HG02852 (cell line): Measurements from ENCODE around the gene FAM124A.
"Not testable (repeated sequence)": the region's sequence is repeated elsewhere in the genome, so short reads cannot be mapped to it uniquely, and the experiment has no call there.

Source experiments
- ATAC-seq: cut with Tn5 transposase; IDR thresholded peaks from one replicate; pipeline ENCODE4 v1.9.1; 2021; ENCODE audit warnings: mild to moderate bottlenecking, moderate library complexity; ENCODE audit not compliant: unreplicated experiment

The FAM124A gene

DNA sequence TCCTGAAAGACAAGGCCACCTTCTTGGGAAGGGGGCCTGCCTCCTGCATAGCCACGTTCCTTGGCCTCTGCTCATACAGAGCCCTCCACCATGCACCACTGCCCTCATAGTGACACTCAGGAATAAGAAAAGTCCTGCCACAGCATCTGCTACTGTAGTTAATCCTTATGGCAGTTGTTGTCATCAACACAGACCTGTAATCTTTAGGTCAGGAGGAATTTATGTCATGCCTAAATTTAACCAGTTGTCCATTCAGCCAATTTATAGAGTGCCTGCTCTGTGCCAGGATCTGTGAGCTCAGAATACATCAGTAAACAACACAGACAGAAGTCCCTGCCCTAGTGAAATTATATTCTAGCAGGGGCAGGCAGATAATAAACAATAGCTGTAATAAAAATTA lies 44.4 kb downstream of the FAM124A start:
- no peak for ATAC-seq

DNA sequence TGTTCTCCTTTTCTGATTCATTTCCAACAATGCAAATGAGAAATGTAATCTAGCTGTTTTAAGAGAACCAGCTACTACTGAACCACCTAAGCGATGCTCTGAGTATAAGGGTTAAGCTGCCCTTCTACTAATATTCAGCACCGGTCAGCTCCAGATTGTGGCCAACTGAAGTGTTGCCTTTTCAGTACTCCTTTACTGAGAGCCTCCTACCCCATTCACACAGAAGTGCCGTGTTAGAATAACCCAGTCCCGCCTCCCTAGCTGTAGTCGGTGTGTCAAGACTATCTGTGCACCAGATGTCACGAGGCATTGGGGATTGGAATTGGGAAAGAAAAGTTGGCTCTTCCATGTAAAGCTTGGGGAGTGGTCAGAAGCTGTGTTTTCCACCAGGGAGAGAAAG lies 45.4 kb downstream of the FAM124A start:
- ATAC-seq: no peak

DNA sequence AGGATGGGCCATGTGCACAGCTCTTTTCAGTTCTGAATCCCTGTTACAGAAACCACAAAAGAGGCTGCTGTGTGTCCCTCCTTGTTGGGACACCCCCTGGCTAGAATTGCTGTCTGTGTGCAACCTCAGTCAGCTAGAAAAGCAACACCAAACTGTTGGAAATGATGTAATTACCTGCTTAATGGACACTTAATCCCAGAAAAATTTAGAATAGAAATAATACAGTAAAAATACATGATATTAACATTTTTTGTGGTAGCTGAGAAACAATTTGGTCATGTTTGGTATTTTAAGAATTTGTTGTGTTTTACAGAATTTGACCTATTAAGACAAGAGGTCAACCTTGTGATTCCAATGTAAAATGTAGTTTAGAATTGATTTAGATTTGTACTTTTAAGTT lies 46.8 kb downstream of the FAM124A start:
- ATAC-seq: no peak

DNA sequence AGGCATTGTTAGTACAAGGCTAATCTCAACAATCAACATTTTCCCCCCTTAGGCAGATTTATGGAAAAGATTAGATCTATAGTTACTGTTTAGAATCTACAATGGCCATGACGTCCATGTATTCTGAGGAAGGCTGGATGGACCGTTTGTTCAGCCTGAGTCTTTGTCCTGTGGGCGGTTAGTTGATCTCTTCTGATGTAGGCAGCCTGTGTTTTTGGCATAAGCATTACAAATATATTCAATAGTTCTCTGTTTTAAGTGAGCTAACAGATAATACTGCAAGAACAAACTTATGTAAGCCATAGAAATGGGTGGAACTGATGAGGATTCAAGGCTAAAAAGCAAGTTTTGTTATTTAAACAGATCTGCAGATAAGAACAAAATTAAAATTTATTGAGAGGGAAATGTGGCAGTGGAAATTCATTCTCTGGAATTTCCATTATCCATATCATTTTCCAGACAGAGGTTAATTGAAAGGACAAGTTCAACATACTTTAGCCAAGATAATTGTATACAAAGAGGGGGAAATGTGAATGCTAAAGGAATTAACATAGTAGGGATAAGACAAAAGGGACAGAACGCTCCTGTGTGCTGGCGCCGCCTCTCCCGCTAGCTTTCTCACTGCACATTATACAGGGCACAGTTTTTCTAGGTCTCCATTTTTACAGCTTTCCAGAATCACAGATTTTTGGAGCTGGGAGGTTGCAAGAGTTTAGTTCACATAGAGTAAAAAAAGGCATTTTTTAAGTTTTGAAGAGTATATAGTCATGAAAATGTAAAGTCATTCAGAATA lies 48.6 kb downstream of the FAM124A start:
- no peak for ATAC-seq

DNA sequence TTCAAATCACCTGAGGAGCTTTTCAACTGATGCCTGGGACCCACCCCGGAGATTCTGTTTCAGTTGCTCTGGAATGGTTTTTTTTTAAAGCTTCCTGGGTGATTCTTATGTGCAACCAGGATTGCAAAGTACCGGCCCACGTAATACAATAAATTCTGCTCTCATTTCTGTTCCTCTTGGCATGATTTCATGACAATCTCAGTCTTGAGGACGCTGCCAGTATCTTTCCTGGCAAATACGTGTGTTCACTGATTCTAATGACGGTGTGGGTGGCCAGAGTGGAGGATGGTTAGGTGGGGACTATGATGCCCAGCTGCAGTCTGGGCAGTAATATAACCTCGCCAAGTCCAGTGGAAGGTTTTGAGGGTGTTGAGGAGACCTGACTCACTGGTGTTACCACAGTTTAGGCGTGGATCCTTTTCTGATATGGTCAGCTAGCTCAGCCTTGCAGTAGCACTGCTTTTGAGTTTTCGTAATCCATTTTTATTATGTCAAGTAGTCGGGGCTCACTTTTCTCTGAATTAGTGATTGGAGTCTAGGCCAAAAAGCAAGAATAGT lies 49.4 kb downstream of the FAM124A start:
- no peak for ATAC-seq

DNA sequence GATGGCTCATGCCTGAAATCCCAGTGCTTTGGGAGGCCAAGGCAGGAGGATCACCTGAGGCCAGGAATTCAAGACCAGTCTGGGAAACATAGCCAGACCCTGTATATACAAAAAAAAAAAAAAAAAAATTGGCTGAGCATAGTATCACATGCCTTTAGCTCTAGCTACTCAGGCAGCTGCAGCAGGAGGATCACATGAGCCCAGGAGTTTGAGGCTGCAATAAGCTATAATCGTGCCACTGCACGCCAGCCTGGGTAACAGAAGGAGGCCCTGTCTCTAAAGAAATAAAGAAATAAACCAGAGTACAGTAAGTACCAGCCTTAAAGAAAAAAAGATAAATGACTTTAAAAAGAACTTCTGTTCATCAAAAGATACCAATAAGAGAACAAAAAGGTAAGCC lies 52.9 kb downstream of the FAM124A start:
- no peak for ATAC-seq

DNA sequence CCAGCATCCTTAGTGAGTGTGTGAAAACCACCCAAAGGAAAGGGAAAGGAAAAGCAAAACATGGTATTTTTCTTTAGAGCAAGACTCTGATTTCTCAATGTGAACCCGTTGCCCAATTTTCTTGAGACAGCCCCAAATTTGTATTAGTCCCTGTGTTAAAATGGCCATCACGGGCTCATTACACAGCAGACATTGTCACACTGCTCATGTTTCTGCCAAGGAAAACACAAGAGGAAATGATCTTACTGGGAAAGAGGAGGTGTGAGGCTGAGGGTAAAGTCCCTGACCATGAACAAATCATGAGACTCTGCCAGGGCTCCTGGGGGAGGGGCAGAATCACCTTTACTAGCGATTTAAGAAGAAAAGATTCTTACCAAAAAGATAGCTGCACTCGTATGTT lies 54.4 kb downstream of the FAM124A start:
- no peak for ATAC-seq

DNA sequence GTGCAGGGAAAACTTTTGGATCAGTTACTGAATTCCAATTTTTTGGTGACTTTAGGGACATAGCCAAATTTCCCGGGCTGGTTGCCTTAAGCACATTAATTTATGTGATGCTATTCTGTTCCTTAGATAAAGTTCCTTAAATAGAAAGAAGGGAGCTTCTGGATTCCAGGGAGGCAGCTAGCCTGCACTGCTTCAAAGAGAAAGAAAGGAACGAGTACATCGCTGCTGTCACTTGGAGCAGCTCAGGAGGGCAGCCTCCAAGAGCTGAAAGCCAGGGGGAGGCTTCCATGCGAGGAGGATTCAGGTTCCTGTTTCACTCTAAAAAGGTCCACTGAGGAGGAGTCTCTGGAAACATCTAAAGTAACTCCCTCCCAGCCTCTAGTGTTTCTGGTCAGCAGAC lies 55.7 kb downstream of the FAM124A start:
- no peak for ATAC-seq

DNA sequence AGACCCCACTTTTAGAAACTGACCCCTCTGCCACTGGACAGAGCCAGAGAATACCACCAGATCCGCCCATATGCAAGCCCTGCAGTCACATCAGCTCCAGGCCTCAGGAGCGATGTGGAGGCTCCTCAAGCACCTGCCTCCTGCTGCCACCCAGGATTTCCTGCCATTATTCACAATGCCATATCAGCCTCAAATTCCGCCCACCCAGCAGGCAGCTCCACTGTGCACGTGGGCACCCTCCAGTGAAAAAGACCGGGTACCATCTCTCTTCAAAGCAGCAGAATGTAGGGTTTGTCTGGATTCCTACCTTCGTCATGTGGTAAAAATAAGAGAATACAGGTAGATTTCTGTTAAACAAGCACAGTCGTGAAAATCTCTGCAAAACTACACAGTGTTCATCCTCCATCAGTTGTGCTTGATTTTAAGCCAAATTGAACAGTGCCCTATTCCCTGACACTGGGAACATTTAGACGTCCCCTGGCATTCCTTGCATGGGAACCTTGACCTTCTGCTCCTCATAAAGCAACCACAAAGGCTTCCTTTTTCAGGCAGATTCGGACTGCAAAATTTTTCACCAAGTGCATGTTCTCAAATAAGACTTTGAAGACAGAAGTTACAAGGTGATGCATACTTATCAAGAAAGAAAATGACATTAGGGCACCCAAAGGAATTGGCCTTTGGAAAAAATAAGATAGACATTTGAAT lies 56.4 kb downstream of the FAM124A start:
- no peak for ATAC-seq

DNA sequence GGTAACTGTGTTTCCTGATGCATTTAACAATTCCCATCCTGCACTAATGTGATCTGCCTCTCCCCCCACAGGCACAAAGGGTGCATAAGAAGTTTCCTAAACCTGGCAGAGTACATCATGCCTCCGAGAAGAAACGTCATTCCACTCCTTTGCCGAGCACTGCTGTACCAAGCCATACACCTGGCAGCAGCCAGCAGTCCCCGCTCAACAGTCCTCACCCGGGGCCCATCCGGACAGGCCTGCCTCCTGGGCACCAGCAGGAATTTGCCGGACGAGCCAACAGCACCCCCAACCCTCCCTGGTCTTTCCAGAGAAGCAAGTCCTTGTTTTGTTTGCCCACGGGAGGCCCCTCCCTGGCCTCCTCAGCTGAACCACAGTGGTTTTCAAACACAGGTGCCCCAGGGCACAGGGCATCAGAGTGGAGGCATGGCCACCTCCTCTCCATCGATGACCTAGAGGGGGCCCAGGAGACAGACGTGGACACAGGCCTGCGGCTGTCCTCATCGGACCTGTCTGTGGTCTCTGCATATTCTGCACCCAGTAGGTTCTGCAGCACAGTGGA lies 58.3 kb downstream of the FAM124A start:
- ATAC-seq: no peak

DNA sequence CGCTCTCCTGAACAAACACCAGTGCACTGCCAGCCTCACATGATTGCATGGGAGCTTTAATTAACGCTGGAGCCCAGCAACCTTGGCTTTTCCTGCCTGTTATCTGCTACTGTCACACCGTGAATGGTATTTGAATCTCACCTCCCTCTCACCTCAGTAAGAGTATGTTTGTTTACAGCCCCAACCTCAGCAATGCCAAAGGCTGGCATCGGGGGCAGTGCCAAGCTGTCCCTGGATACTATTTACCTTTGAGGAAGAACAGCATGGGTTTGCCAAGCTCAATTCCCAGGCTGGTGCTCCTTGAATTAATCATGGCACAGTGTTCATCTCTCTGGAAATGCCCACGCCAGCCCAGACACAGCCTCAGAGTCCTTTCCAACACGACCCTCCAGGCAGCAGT lies 60.1 kb downstream of the FAM124A start:
- ATAC-seq: no peak

DNA sequence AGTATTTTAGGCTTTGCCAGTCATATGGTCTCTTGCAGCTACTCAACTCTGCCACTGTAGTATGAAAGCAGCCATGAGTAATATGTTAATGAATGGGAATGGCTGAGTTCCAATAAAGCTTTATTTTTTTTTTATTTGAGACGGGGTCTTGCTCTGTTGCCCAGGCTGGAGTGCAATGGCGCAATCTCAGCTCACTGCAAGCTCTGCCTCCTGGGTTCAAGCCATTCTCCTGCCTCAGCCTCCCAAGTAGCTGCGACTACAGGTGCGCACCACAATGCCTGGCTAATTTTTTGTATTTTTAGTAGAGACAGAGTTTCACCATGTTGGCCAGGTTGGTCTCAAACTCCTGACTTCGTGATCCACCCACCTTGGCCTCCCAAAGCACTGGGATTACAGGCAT lies 60.7 kb downstream of the FAM124A start:
- not testable (repeated sequence) for ATAC-seq

DNA sequence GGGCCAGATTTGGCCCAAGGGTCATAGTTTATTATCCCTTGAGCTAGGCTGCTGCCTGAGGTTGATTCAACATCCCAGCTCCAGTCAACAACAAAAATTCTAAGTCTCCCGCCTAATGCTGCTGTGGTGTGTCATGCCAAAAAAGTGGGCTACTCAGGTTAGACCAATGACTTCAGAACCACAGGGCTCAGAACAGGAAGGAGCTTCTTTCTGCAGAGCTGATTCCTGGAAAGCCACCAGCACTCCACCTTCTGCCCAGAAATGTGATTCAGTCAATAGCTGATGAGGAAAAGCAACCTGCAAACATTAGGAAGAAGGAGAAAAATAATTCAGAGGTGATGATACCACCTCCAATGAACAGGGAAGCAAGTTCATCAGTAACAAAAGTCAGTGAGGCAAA lies 61.2 kb downstream of the FAM124A start:
- no peak for ATAC-seq

DNA sequence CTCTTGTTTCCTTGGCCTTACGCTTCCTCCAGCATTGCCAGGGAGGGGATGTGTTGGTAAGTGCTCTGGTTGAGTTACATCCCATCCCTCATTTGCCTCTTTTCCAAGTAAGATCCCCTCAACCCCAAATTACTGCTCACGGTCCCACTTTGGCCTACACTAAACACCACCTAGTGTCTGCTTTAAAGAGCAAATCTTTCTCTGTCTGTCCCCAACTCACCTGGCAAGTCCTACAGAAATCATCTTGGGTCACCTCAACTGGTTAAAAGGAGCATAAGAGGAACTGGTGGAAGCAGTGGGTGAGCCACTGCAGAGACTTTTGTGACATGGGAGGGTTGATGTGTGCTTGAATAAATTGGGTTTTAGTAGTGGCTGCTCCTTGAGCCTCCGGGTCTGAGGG lies 62.1 kb downstream of the FAM124A start:
- ATAC-seq: no peak

DNA sequence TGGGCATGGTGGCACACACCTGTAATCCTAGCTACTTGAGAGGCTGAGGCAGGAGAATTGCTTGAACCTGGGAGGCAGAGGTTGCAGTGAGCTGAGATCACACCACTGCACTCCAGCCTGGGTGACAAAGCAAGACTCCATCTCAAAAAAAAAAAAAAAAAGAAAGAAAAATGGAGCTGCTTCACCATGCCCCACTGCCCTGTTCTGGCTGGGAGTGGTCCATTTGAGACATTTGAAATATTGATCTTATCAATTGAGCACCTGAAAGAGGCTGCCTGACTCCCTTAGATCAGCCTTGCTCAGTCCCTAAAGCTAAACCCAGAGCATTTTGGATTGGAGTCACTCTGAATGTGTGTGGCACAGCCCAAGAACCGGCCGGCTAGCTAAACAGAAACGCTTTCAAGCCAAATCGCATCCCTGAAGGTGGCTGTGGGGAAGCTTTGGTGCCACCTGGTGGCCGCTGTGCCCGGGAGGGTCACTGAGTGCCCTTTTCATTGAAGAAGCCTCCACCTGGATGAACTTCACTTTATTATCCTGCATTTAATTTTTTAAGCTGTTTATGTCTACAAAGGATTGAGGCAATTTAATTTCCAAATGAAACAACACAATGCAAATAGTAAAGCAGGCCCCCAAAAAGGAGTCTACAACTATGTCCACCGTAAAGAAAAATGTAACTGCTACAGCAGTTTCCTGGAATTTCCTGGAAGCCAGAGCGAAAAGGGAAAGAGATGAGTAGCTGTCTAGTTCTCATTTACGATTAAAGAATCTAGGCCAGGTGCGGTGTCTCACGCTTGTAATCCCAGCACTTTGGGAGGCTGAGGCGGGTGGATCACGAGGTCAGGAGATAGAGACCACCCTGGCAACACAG lies 64.2 kb downstream of the FAM124A start:
- no peak for ATAC-seq

DNA sequence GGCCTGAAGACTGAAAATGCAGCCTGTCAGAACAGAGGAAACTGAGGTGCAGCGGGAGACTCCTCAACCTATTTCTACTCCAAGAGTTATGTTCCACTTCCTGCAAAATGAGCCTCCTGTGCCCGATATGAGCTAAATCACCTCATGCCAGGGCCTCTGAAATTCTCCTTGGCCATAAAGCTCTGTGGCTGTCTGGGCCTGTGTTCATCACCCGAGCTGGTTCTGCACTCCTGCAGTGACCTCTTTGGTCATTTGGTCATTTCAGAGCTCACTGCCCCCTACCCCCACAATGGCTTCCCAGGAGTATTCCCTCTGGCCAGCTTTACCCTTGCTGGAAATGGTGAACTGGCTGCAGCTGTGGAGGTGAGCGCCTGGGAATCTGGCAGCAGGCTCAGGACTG lies 65.6 kb downstream of the FAM124A start:
- ATAC-seq: no peak

DNA sequence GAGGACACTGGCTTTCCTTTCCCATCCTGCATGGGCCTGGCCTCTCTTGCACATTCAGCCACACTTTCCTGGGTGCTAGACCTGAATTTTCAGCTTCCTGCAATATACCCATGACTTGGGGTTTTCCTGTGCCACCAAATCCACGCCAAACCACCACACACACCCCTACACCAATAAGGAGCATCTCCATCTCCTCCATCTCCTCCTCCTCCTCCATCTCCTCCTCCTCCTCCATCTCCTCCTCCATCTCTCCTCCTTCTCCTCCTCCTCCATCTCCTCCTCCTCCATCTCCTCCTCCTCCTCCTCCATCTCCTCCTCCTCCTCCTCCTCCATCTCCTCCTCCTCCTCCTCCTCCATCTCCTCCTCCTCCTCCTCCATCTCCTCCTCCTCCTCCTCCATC lies 66.1 kb downstream of the FAM124A start:
- not testable (repeated sequence) for ATAC-seq

DNA sequence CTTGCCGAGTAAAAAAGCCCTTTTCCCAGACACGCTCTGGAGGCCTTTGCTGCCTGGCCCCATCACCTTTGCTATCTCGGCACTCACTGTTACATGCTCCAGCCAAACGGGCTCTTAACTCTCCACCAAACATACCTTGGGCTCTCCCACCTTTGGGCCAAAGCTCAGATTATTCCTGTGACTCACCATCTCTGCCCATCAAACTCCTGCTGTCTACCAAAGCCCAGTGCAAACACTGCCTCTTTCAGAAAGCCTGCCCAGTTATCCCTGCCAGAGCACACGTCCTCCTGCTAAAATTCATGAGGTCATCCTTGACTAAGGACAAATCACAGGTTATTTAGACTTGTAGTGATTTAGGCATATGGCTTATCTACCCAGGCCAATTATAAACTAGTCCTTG lies 69.1 kb downstream of the FAM124A start:
- ATAC-seq: no peak

DNA sequence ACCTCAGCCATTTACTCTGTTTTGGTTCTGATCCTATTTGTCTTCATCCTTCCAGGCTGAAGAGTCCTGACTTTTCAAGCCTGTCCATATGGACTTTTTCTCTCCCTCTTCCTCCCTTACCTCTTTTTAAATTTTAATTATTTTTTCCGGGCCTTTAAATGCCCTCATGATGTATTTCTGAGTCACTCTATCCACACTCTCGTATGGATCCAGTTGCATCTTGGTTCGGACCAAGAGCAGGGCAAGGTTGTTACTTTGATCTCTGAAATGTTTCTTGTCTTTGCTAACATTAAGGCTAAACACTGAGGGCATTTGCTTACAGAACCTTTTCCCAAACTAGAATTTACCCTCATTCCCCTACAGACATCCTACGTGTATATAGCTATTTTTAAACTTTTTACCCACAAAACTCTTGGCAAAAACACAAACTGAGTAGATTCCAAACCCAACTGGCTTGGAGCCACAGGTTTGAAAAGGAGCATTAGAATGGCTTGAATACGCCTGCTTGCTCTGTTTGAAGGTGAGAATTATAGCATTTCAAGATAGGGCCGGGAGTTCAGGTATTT lies 69.9 kb downstream of the FAM124A start:
- no peak for ATAC-seq

DNA sequence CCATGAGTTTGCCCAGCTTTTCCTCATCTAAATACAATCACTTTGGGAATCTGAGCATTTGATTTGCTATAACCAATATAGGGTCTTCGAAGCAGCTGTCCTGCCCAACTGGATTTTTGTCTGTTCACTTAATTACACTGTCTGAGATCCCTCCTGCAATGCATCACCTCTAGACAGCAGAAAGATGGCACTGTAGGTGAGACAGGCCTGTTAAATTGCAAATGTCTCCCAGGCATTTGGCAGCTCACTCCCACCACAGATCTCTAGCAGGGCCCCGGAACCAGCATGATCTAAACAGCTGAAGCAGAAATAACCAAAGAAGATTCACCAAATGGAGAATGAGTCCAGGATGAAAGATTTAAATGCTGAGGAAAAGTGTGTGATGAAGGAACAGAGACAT lies 75.4 kb downstream of the FAM124A start:
- no peak for ATAC-seq

DNA sequence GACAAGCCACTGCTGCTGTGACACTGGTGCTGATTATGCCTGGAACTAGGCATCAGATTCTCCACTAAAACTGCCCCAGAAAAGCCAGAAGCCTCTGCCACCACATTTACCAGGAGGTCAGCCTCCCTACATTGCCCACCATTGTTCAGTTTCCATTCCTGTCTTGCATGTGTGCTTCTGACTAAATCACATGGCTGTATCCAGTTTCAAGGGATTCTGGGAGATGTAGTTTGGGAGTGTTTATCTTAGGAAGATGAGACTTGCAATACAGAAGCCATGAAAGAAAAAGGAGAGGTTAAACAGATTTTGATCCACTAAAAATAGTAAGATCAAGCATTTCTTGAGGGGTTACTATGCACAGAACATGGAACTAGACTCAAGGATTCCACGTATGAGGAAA lies 76.6 kb downstream of the FAM124A start:
- no peak for ATAC-seq
